ENCODE data around the gene WNK2.

DNA sequence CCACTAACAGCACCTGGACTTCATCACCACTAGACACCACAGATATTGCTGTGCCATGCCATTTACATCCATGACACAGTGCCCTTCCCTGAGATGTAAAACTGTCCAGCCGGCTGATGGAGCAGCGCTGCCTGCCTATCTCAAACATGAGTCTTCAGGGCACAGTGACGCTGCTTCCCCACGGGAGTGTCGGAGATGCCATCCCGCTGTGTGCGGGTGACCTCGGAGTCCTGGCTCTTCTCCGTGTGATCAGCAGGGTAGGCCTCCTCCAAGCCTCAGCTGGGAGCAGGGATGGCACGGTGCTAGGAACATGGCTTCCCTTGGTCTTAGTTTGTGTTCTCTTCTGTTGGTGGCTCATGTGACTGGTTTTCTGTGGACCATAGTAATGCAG lies 137.3 kb downstream of the WNK2 start:
- TF ChIP-seq JUN (IDR thresholded peaks at IDR 0.05; ENCODE audit: borderline replicate concordance, insufficient read depth, insufficient read length, low read depth) (no peak), POLR2A (IDR thresholded peaks at IDR 0.05; ENCODE audit: low read depth, low read length) (no peak), EZH2 (IDR thresholded peaks at IDR 0.05; ENCODE audit: borderline replicate concordance, low read depth, low read length, severe bottlenecking) (no peak)
- TF ChIP-seq, protein P1, sequence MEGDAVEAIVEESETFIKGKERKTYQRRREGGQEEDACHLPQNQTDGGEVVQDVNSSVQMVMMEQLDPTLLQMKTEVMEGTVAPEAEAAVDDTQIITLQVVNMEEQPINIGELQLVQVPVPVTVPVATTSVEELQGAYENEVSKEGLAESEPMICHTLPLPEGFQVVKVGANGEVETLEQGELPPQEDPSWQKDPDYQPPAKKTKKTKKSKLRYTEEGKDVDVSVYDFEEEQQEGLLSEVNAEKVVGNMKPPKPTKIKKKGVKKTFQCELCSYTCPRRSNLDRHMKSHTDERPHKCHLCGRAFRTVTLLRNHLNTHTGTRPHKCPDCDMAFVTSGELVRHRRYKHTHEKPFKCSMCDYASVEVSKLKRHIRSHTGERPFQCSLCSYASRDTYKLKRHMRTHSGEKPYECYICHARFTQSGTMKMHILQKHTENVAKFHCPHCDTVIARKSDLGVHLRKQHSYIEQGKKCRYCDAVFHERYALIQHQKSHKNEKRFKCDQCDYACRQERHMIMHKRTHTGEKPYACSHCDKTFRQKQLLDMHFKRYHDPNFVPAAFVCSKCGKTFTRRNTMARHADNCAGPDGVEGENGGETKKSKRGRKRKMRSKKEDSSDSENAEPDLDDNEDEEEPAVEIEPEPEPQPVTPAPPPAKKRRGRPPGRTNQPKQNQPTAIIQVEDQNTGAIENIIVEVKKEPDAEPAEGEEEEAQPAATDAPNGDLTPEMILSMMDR (IDR thresholded peaks at IDR 0.05; ENCODE audit: extremely low read depth in 1 of 2, insufficient read depth in 1 of 2, low read depth in 1 of 2, low read length in 2 of 2): no peak

Data from endothelial cell of umbilical vein (primary cell).